DMS 273 (cell line): ENCODE data around the gene CSNK1G2.

ENCODE experiments used
- DNase-seq: peaks from one replicate; lab custom pipeline; 2025; ENCODE audit not compliant: unreplicated experiment; lab: John Stamatoyannopoulos, UW

The CSNK1G2 gene

DNA sequence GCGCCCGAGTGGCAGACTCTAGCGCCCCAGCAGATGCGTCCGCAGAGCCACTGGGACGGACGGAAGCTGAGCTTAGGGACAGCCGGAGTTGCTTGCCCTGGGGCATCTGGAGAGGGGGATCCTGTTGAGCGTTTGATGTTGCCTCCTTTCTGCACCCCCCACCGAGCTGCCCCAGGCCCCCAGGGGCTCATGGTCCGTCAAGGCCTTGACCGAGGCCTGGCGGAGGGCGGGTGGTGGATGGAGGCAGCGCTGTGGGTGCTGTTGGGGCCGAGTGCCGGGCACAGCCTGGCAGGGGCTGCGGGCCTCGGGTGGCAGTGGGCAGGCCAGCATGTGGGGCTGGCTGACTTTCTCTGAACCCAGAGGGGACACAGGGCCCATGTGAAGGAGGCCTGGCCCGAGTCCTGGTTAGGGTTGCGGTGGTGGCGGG, 2.7 kb downstream of the CSNK1G2 start:
- no peak for DNase-seq

GRCh38 chr19:1944088-1944915, 3.3 kb downstream of the CSNK1G2 start:
- no peak for DNase-seq

DNA sequence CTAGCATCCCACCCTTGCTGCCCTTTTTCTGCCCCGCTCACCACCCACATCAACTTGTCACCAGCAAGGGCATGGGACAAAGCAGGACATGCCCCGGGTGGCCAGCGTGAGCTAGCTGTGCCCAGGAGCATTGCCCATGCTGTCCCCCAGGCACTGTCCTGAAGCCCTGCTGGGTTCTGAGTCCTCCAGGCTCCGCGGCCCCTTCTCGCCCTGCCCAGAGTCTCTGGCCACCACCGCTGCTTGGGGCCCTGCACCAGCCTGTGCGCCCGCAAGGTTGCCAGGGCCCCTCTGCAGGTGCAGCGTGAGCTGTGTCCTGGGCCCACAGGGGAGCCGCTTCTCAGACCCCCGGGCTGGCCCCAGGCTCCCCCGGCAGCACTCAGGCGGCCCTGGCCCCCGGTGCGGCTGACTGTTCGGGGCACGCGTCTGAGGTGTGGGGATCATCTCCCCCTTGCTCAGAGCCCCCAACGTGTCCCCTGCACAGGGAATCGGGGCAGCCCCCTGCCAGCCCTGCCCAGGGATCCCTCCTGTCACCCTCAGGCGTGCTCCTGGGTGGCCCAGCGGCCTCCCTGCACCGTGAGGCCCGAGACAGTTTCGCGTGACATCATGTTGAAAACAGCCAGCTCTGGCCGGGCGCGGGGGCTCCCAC, 4.1 kb downstream of the CSNK1G2 start:
- no peak for DNase-seq

- DNase-seq = peak; percentile 44
Measured at GRCh38 chr19:1945899-1946298, 4.9 kb downstream of the CSNK1G2 start.

- no peak for DNase-seq
Measured at GRCh38 chr19:1947651-1948209, 6.8 kb downstream of the CSNK1G2 start.

GRCh38 chr19:1949304-1950101, 8.5 kb downstream of the CSNK1G2 start:
- no peak for DNase-seq

- no peak for DNase-seq
Measured at GRCh38 chr19:1950640-1951039, 9.7 kb downstream of the CSNK1G2 start.

GRCh38 chr19:1952635-1953034, 11.7 kb downstream of the CSNK1G2 start:
- DNase-seq = no peak

- DNase-seq = no peak
Measured at GRCh38 chr19:1953037-1953436, 12.1 kb downstream of the CSNK1G2 start.

- no peak for DNase-seq
Measured at GRCh38 chr19:1953441-1954094, 12.6 kb downstream of the CSNK1G2 start.

DNA sequence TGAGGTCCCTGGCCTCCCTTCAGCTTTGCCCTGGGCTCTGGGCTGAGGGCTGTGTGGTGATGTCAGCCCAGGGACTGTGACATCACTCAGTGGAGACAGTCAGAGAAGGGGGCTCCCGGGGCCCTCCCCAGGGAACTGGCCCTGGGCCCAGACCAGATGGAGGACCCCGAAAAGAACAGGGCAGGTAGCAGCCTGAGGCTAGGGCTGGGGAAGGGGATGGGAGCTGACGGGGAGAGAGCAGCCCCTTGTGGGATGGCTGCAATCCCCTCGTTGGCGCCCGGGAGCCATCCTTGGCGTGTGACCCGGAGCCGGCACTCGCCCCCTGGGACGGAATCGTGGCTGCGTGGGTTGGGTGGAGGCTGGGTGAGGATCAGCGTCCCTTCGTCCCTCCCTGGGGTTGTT, 13.6 kb downstream of the CSNK1G2 start:
- no peak for DNase-seq

DNA sequence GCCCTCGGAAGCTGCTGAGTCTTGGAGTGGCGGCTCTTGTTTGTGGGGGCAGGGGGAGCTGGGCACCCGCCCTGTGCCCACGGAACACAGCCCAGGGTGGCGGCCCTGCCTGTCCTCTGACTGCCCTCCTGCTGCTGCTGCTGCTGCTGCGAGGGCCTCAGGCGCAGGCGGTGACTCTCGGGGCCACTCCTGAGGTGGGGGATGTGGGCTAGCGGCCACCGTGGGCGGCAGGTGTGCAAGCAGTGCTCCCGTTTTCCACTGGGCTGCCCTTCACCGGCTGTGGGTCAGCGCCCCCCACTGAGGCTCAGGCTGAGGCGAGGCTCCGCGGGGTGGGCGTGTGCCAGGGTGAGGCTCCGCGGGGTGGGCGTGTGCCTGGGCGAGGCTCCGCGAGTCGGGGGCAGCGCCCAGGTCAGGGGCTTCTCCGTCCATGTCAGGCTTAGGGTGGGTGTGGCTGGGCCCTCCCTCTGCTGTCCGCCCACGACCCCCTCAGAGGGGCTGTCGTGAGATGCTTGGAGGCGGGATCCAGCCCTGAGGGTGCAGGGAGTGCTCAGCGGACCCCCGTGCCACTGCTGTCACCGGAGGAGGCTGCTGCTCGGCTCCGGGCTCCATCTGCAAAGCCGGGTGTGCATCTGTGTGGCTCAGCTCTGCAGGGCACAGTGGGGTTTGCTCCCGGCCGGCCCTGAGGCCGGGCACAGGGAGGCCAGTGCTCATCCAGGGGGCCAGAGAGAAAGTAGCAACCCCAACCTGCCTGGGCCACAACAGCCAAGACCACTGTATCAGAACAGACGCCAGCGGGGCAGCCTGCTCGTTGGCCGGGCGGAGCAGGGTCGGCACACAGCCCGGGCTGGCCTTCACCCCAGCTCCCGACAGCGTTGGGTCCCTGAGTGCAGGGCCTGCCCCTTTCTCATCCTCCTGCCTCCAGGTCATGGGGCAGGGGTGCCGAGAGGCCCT, 14.5 kb downstream of the CSNK1G2 start:
- no peak for DNase-seq

- no peak for DNase-seq
Measured at GRCh38 chr19:1956122-1956494, 15.1 kb downstream of the CSNK1G2 start.

DNA sequence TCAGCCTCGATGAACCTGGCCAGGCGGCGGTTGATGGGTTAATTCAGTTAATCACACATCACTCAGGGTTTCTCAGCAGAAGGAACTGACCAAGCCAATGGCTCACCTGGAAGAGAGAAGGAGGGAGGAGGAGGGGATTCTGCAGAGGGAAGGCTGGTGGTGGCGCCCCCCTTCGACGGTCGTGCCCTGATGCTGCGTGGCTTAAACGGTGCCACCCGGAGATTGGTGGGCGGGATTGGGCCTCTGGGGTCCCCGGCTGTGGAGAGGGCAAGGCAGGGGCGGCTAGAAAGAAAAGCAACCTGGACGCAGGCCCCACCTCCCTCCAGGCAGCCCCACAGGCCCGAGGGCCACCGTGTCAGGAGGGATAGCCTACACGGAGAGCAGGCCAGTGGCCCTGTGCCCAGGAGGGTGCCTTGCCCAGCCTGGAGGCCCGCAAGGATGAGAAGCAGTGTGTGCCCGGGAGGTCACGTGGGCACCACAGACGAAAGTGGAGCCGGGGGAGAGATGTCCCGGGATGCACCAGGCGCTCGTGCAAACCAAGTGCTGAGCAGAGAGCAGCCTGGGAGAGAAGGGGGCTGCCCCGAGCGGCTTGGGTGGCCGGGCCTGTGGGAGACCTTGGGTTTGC, 16.0 kb downstream of the CSNK1G2 start:
- no peak for DNase-seq

DNA sequence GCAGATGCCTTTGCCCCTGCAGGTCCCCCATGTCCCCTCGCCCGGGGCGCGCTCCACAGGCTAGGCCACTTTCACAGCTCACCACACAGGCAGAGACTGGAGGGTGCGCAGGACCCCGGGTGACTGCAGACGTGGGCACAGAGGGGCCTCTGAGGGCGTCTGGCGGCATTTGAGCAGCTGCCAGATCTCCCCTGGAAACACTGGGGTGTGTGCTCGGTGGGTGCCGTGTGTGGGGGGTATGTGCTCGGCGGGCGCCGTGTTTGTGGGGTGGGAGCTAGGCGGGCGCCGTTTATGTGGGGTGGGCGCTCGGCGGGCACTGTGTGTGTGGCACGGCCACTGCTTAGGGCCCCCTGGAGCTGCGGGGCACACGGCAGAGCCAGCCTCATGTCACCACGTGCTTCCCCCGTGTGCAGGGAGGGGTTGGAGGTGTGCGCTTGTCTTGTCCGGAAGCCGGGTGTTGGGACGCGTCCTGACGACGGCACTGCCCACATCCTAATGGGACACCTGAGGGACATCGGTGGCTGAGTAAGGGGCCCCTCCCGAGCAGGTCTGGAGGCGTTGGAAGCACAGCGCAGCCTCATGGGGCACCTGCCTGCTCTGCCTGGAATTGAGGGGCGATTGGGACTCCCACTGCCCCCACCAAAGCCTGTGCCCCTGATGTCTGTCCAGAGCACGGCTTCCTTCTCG, 16.7 kb downstream of the CSNK1G2 start:
- no peak for DNase-seq

DNA sequence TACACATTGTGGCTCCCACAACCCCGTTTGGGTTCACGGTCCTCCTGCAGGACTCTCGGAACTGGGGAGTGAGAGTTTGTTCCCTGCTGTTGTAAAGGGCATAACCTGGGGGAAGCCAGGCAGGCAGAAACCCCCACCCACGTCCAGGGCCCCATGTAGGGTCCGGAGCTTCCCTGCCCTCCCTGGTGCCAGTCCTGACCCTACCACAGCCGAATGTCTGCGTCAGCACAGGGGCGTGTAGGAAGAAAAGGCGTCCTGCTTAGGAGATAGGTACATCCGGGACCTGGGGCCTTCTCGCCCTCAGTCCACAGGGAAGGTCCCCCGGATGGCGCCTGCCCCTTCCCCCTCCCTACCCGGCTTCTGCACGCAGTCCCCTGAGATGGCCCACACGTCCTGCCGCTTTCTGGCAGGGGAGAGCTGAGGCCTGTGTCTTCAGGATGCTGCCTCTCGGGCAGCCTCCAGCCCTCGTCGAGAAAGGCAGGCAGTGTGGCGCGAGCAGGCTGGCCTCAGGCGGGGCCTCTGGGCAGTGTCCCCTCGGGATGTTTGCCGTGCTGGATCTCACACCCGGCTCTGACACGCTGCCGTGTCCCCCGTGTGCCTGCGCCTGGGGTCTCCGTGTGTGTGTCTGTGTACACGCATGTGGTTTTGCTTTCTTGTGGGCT, 19.1 kb downstream of the CSNK1G2 start:
- DNase-seq = no peak

DNA sequence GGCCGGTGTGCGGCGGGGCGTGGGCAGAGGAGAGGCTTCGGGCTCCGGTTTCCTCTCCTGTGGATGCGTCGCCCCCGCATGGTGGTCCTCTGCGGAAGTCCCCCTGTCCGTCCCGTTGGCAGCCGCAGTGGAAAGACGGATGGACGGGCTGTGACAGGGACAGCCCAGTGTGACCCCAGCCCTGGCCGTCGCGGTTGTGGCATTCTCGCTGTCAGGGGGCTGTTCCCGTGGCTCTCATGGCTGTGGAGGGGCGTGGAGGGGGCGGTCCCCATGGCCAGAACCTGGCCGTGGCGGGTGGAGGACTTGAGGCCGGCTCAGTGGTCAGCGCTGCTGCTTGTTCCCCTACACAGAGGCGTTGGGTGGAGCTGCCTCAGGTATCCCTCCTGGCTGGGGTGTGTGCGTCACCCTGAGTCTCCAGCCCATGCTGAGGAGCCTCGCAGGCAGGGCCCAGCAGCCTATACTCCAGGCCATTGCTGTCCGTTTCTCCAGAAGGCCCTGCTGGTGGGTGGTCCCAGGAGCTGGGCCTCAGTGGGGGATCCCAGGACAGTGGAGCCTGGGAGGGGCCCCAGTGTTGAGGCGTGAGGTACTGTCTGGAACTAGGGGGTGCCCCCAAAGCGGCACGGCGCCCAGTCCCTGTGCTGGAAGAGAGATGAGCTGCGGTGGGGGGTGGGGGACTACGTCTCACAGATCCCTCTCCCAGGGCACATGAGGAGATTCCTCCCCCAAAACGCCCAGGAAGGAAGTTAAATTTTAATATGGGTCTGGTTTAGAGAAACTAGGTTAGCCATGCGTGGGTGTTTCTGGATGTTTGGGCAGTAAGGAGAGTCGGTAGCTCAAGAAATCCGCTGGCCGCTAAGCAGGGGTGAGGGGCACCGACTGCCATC, 20.3 kb downstream of the CSNK1G2 start:
- no peak for DNase-seq
